K562 (cell line): ENCODE measurements around the gene RALGPS1. TPM values are rescaled to one million over a fixed set of nuclear protein-coding genes. Genes with fewer than 3 reads are reported as not detected.
A peak's percentile ranks its signal among the peaks of the same experiment; 100 is the strongest.

Experiments
- ATAC-seq: fragments of 200-7000 bp; cut with Tn5 transposase; 3 replicates; pipeline ENCODE4 v1.9.1; 2020; ENCODE audit warnings: moderate library complexity
- BruUV-seq: library from RNA; stranded (reverse); fragments of 400-500 nt; replicated peaks from 2 replicates; lab custom pipeline; 2021; lab: Mats Ljungman, UMichigan
- CTCF ChIA-PET: fragments of 300-600 bp; formaldehyde crosslinking; extraction: SDS; loops from one replicate; lab custom pipeline; 2021; ENCODE audit warnings: low intra/inter-chr PET ratio; lab: Yijun Ruan, JAX
- POLR2A ChIA-PET: fragments of 300-600, 350-650 bp; sonication (Branson Sonifier 250); formaldehyde crosslinking; extraction: SDS; loops from one replicate; lab custom pipeline; 2021; ENCODE audit warnings: antibody characterized with exemption, inconsistent platforms; lab: Yijun Ruan, JAX
- DNase-seq, 4 experiments: peaks; one replicate each; pipeline versions ENCODE4 v3.0.0 to v3.0.0-alpha.2; 2011 to 2018; ENCODE audit warnings: low spot score in 3 of 4, mixed read lengths in 3 of 4; ENCODE audit errors: extremely low read depth in 1 of 4
- FAIRE-seq: peaks from 2 replicates; lab custom pipeline; 2011; peaks lifted over from hg19 to GRCh38; lab: Jason Lieb, UNC
- H2AFZ ChIP-seq: 2 replicates; pipeline ENCODE4 v1.6.0; 2011; ENCODE audit warnings: low read depth, low read length, control low read depth, inconsistent platforms
- H3K27ac ChIP-seq: fragments of 200-600 bp; 3 replicates; pipeline ENCODE4 v1.8.0; 2011; ENCODE audit warnings: low read depth, mild to moderate bottlenecking, control low read depth, inconsistent platforms, low read length, moderate library complexity, mixed read lengths; ENCODE audit errors: extremely low read depth
- H3K27me3 ChIP-seq, 2 experiments: fragments of 300-600 bp in 1 of 2; 2 replicates in 1 of 2; 3 replicates in 1 of 2; pipeline versions ENCODE4 v1.6.0 to v1.8.0; 2011; ENCODE audit warnings: inconsistent platforms in 2 of 2, low read length in 2 of 2, mild to moderate bottlenecking in 1 of 2, mixed read lengths in 1 of 2, moderate library complexity in 1 of 2; ENCODE audit not compliant: control insufficient read depth in 2 of 2, insufficient read depth in 2 of 2
- H3K36me3 ChIP-seq: fragments of 300-600 bp; 3 replicates; pipeline ENCODE4 v1.8.0; 2011; ENCODE audit warnings: mild to moderate bottlenecking, low read length, inconsistent platforms; ENCODE audit not compliant: control insufficient read depth, insufficient read depth
- H3K4me1 ChIP-seq, 2 experiments: fragments of 200-600 bp in 1 of 2; replicated peaks in 1 of 2; 2 replicates in 1 of 2; 3 replicates in 1 of 2; pipeline versions ENCODE4 v1.5.1 to v1.8.0; 2011; ENCODE audit warnings: inconsistent platforms in 2 of 2, low read length in 2 of 2, mild to moderate bottlenecking in 1 of 2, mixed read lengths in 1 of 2, moderate library complexity in 1 of 2; ENCODE audit not compliant: control insufficient read depth in 2 of 2, insufficient read depth in 2 of 2
- H3K4me2 ChIP-seq: 2 replicates; pipeline ENCODE4 v1.6.1; 2011; ENCODE audit warnings: low read length, control low read depth, inconsistent platforms, mixed read lengths; ENCODE audit not compliant: insufficient read depth
- H3K4me3 ChIP-seq: fragments of 200-600 bp; sonication (generic), shearing (Covaris generic); 2 replicates; pipeline ENCODE4 v1.5.1; 2016; ENCODE audit warnings: control low read depth, inconsistent platforms
- H3K79me2 ChIP-seq: fragments of 200-600 bp; 3 replicates; pipeline ENCODE4 v1.8.0; 2011; ENCODE audit warnings: low read length, inconsistent platforms; ENCODE audit not compliant: control insufficient read depth, insufficient read depth
- H3K9ac ChIP-seq, 2 experiments: 2 replicates each; pipeline versions ENCODE4 v1.6.0 to v1.6.1; 2011; ENCODE audit warnings: low read depth in 2 of 2, low read length in 2 of 2, control low read depth in 1 of 2, inconsistent platforms in 1 of 2, mild to moderate bottlenecking in 1 of 2, mixed read lengths in 1 of 2; ENCODE audit not compliant: insufficient read depth in 1 of 2
- H3K9me1 ChIP-seq: one replicate; pipeline ENCODE4 v1.6.0; 2011; ENCODE audit warnings: inconsistent platforms, mild to moderate bottlenecking, low read length, moderate library complexity; ENCODE audit not compliant: control insufficient read depth, insufficient read depth
- H3K9me3 ChIP-seq: replicated peaks from 2 replicates; pipeline ENCODE4 v1.5.1; 2011; ENCODE audit warnings: low read depth, low read length, inconsistent platforms; ENCODE audit not compliant: control insufficient read depth, insufficient read depth
- H4K20me1 ChIP-seq: replicated peaks from 2 replicates; pipeline ENCODE4 v1.6.1; 2011; ENCODE audit warnings: low read length, inconsistent platforms, mixed read lengths; ENCODE audit not compliant: control insufficient read depth, insufficient read depth
- RERE ChIP-seq: sonication (generic); formaldehyde crosslinking; IDR thresholded peaks from 2 replicates; pipeline ENCODE4 v1.8.0; 2023; ENCODE audit warnings: missing genetic modification reagents, mild to moderate bottlenecking, borderline replicate concordance
- SRF ChIP-seq, 2 experiments: fragments of 250-450, 450-650 bp in 1 of 2; sonication (Bioruptor Pico) in 1 of 2; sonication (generic) in 1 of 2; formaldehyde crosslinking; IDR thresholded peaks; 2 replicates each; pipeline versions ENCODE4 v1.5.0 to v1.5.1; 2020 to 2022; ENCODE audit warnings: mild to moderate bottlenecking in 1 of 2, missing genetic modification reagents in 1 of 2
- VEZF1 ChIP-seq: fragments of 200-800 bp; sonication (Bioruptor generic); IDR thresholded peaks from 2 replicates; pipeline ENCODE4 v1.6.1; 2017; ENCODE audit warnings: missing genetic modification characterization, missing compliant biosample characterization
- WGBS: fragments of 100-300 bp; shearing (Covaris generic); methylation state at CpG from one replicate; pipeline ENCODE4 v1.1.6; 2016; ENCODE audit warnings: low coverage, mixed read lengths; ENCODE audit not compliant: insufficient coverage; ENCODE audit errors: missing lambda C conversion rate; 5-methylcytosine and 5-hydroxymethylcytosine counted together
- in situ Hi-C: fragments of 300-500 bp; cut with MboI; formaldehyde crosslinking; loops from 4 replicates; pipeline ENCODE4 v1.15.0; 2018; ENCODE audit warnings: inconsistent platforms, mixed read lengths
- intact Hi-C: fragments of 100-400 bp; cut with micrococcal nuclease; formaldehyde crosslinking; loops from 2 replicates; pipeline ENCODE4 v1.14.2; 2022
- polyA plus RNA-seq, 8 experiments: library from polyadenylated mRNA; depleted of rRNA in 4 of 8; stranded (reverse) in 5 of 8; unstranded in 3 of 8; fragments of >200 nt; fragmentation: Nextera tagmentation in 2 of 8; fragmentation: Illumina TruSeq in 1 of 8; extraction: Ambion mirVana in 2 of 8; extraction: Trizol in 1 of 8; gene quantifications; 2 replicates each; pipeline versions ENCODE4 v1.2.1 to v1.2.3, GENCODE V29; 2011 to 2014; ENCODE audit warnings: inconsistent platforms in 1 of 8, missing spikeins in 1 of 8
- total RNA-seq, 7 experiments: library from RNA; depleted of rRNA in 6 of 7; stranded (reverse); fragments of >200 nt in 6 of 7; fragmentation: Illumina TruSeq in 2 of 7; extraction: Trizol in 2 of 7; gene quantifications; 2 replicates each; pipeline versions ENCODE4 v1.2.1 to v1.2.3, GENCODE V29; 2011 to 2021; ENCODE audit warnings: low replicate concordance in 1 of 7

RALGPS1 gene
- total and polyA plus RNA-seq, 9 of the 15 experiments (the other 6 are each of a cell fraction or from before 2014, with no cell fraction given): 0.04 to 2.6 (median 1.5) TPM

GRCh38 chr9:126915281-126915816 is 767 bp downstream of the RALGPS1 start:
- no peak; the same call in 2 of the 3 replicates for ATAC-seq
- intact Hi-C loops (no loop called here), in situ Hi-C loops (no loop called here)
- Histone ChIP-seq H3K9me1 (no peaks in the 10 kb centered on the region), H3K4me1 (peaks cover 0 to 12% of the 10 kb centered on the region in 2 experiments; a peak in 2 of 5 replicates), H3K4me2 (no peak overlapping the region), H3K4me3 (peak overlapping the region; percentile 70; the same call in 1 of the 2 replicates), H4K20me1 (peaks cover 12% of the 10 kb centered on the region), H3K27me3 (peaks cover 6 to 22% of the 10 kb centered on the region in 2 experiments; a peak in 3 of 5 replicates), H3K27ac (no peak overlapping the region), H3K9ac (no peak overlapping the region), H3K9me3 (no peaks in the 10 kb centered on the region)
- CTCF ChIA-PET: no interaction called here
- 41% methylated on average over 6 of the region's 43 CpGs for WGBS
- DNase-seq: peak in 3 of 4 experiments; percentile 9 to 81 (median 80)
- BruUV-seq: no TSS peak
- no peak for TF ChIP-seq SRF (CRISPR knock-in tag; IDR thresholded peaks at IDR 0.05)
- no peak for TF ChIP-seq RERE (CRISPR knock-in tag)
- 0 out of 2 replicates have a peak, but pooled peaks have one; percentile 48 for TF ChIP-seq VEZF1 (CRISPR knock-in tag)
- TF ChIP-seq, all 486 proteins: peak for 1
- Histone ChIP-seq H3K79me2 (no peaks in the 10 kb centered on the region), H2AFZ (no peak overlapping the region), H3K36me3 (no peaks in the 10 kb centered on the region)
- POLR2A ChIA-PET: interaction anchor here (1.0 kb wide), 1 partner anchor 9 kb away, joined by 4 read pairs; no protein-coding TSS in a partner anchor
- no peak for FAIRE-seq
